ENCODE measurements around the gene NADK.
A peak's percentile ranks its signal among the peaks of the same experiment; 100 is the strongest.

The NADK gene, protein sequence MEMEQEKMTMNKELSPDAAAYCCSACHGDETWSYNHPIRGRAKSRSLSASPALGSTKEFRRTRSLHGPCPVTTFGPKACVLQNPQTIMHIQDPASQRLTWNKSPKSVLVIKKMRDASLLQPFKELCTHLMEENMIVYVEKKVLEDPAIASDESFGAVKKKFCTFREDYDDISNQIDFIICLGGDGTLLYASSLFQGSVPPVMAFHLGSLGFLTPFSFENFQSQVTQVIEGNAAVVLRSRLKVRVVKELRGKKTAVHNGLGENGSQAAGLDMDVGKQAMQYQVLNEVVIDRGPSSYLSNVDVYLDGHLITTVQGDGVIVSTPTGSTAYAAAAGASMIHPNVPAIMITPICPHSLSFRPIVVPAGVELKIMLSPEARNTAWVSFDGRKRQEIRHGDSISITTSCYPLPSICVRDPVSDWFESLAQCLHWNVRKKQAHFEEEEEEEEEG

DNA sequence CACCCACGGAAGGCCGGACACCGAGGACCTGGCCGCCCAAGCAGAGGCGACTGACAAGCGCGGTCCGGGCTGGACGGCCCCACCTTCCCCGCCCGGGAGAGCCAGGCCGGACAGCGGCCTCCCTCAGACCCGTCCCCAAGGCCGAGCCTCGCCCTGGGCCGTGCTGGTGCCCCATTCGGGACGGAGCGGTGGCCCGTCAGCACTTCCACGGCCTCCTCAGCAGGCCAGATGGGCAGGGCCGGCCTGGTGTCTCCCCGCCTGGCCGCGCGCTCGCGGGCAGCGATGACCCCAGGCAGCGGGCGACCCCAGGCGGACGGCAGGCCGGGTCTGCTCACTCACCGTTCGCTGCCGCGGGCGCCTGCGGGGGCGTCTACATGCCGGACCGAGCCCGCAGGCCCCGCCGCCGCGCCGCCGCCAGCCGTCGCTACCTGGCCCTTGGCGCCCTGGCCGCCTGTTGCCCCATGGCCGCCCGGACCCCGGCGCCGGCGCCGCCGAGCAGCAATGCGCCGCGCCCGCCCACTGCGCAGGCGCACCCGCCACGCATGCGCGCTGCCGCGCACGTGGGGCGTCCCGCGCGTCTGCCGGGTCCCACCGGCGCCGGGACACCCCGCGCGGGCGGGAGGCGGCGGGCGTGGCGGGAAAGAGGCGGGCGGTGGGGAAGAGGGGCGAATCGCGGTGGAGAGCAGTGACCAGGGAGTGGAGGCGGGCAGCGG lies at the start of gene NADK:
TSS of gene NADK (minus strand) at position 521 of the 713 bp plus-strand sequence. CDS start 13,064 bp downstream, outside the sequence.
- peak within 1 kb of the TSS; percentile 100 for H3K27ac ChIP-seq
- TF ChIP-seq, protein P1, sequence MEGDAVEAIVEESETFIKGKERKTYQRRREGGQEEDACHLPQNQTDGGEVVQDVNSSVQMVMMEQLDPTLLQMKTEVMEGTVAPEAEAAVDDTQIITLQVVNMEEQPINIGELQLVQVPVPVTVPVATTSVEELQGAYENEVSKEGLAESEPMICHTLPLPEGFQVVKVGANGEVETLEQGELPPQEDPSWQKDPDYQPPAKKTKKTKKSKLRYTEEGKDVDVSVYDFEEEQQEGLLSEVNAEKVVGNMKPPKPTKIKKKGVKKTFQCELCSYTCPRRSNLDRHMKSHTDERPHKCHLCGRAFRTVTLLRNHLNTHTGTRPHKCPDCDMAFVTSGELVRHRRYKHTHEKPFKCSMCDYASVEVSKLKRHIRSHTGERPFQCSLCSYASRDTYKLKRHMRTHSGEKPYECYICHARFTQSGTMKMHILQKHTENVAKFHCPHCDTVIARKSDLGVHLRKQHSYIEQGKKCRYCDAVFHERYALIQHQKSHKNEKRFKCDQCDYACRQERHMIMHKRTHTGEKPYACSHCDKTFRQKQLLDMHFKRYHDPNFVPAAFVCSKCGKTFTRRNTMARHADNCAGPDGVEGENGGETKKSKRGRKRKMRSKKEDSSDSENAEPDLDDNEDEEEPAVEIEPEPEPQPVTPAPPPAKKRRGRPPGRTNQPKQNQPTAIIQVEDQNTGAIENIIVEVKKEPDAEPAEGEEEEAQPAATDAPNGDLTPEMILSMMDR (conservative IDR thresholded peaks at IDR 0.05): no peak

DNA sequence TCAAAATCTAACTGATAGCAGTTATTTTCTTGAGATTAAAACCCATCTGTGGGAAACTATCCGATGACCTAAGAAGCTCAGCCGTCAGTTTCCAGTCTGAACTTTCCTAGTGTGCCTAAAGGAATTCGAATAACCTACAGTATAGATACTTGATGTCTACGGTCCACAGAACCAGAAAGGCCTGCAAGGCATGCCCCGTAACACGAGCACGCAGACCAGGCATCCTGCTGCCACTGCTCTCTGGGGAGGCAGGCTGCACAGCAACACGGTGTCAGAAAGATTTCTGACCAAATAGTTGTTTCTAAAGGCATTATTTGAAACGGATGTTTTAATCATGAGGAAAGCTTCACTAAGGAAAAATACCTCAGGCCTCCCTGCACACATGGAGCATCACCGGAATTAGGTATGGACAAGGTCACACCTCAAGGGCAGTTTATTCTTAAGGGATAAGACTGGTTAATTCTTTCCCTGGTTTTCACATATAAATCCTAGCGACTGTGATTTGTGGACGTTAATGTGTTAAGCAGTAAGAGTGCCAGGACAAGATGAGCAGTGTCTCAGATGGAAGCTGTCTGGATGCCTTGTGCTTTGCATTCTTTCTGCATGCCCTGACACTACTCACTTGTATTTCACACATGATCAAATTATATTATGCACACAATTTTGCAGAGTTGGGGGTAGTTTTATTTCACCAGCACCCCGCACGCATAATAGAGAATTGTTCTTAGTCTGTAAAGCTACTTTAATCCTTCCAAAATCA lies 49.0 kb upstream of the NADK start:
- TF ChIP-seq, protein P1 (conservative IDR thresholded peaks at IDR 0.05): no peak
- peak overlapping the region; percentile 94 for H3K27ac ChIP-seq

DNA sequence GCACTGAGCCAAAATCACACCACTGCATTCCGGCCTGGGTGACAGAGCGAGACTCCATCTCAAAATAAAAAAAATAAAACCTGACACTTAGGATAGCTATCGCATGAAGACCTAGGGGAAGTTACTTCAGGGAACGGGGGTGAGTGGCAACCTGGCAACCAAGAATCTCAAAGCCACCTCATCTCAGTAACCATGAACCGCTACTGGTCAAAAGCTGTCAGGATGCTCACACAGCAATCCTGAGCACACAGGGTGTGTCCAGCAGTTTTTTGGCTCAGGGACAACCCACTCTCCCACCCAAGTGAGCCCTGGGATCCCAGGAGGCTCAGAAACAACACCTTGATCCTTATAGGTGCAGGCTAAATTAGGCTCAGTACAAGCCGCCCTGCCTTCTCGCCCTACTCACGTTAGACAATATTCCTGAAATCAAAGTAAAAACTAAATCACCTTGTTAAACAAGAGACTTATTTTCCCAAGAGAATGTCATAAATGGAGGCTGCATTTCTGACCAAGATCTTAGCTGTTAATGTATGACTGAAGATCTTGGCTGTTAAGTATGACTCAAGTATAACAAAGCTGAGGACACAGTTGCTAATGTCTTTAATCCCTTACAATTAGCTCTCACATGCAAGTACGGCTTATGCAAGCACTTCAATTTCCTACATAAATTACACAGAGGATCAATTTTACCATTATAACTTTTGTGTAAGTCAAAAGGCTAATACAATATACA lies 48.3 kb upstream of the NADK start:
- H3K27ac ChIP-seq: peak overlapping the region; percentile 94
- TF ChIP-seq, protein P1 (conservative IDR thresholded peaks at IDR 0.05): no peak

DNA sequence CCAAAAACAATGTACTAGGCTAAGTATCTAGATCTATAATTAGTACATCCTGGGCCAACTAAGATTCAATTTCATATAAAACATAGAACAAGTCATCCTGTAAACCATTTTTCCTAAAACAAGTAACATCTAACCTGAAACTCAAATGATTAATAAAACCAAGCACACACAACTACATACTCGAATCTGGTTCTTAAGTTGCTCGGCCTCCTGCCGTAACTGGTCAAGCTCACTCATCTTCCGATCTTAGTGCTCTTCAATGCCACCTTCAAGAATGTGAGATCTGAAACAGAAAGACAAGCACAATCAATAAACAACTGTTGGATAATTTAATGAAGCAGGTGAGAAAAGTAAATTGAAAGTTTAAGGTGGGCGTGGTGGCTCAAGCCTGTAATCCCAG lies 46.9 kb upstream of the NADK start:
- peak overlapping the region; percentile 53 for H3K27ac ChIP-seq

DNA sequence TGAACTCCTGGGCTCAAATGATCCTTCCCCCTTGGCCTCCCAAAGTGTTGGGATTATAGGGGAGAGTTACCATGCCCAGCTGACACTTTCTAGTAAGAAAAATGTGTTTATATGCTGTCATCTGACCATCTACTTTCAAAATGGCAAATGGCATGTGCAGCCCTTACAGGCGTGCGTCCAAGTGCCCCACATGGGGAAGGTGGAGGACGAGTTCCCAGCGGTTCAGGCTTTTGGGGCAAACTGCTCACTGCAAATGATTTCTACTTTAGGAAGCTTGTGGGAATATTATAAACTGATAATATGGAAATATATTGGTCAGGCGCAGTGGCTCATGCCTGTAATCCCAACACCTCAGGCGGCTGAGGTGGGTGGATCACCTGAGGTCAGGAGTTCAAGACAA lies 41.5 kb upstream of the NADK start:
- TF ChIP-seq, protein P1 (conservative IDR thresholded peaks at IDR 0.05): no peak
- H3K27ac ChIP-seq: no peak overlapping the region

More for the DNA sequence above, 46.9 kb upstream of the NADK start:
- TF ChIP-seq, protein P1 (conservative IDR thresholded peaks at IDR 0.05): no peak

DNA sequence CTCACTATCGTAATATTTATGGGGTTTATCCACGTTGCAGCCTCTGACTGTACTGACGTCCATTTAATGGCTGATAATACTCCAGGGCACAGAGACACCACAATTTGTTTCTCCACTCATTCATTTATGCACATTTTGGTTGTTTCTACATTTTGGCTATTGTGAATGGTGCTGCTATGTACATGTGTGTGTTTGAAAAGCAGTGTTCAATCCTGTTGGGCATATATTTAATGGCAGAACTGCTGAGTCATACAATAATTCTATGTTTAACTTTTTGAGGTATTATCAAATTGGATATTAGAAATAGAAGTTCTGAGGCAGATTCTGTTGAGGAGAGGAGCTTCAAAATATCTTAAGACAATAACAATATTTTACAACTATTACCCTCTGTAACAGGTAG lies 39.0 kb upstream of the NADK start:
- H3K27ac ChIP-seq: no peak overlapping the region
- TF ChIP-seq, protein P1 (conservative IDR thresholded peaks at IDR 0.05): no peak

Data from VCaP (cell line).